GM12878 (cell line): ENCODE measurements around the gene DCP1A.

Experiments used
- BRCA1 ChIP-seq: IDR thresholded peaks from 2 replicates; pipeline ENCODE4 v1.6.1; 2011; ENCODE audit warnings: low read depth, low read length, improper control_type of control experiment
- CHD2 ChIP-seq: IDR thresholded peaks from 2 replicates; pipeline ENCODE4 v1.6.1; 2011; ENCODE audit warnings: low read depth, low read length, improper control_type of control experiment, borderline replicate concordance
- ESRRA ChIP-seq: IDR thresholded peaks from 2 replicates; pipeline ENCODE4 v1.6.1; 2012; ENCODE audit warnings: mild to moderate bottlenecking, low read length, improper control_type of control experiment
- NR2C2 ChIP-seq: IDR thresholded peaks from 2 replicates; pipeline ENCODE4 v1.6.1; 2011; ENCODE audit warnings: borderline replicate concordance, low read depth; ENCODE audit not compliant: control insufficient read depth, insufficient read length
- POLR2AphosphoS5 ChIP-seq: IDR thresholded peaks from 2 replicates; pipeline ENCODE4 v1.6.1; 2011; ENCODE audit warnings: mild to moderate bottlenecking, low read length, inconsistent platforms
- RFX5 ChIP-seq: IDR thresholded peaks from 2 replicates; pipeline ENCODE4 v1.6.1; 2011; ENCODE audit warnings: low read depth, low read length, improper control_type of control experiment
- YY1 ChIP-seq: IDR thresholded peaks from 2 replicates; pipeline ENCODE4 v1.6.1; 2011; ENCODE audit warnings: low read depth, mild to moderate bottlenecking, low read length
- TF ChIP-seq, protein P1 (sequence below), 3 experiments: IDR thresholded peaks in 2 of 3; conservative IDR thresholded peaks in 1 of 3; 2 replicates each; pipeline ENCODE4 v1.5.1; 2011; ENCODE audit warnings: low read depth in 3 of 3, low read length in 3 of 3, mild to moderate bottlenecking in 3 of 3, control low read depth in 2 of 3, moderate library complexity in 2 of 3, inconsistent platforms in 1 of 3, mixed read lengths in 1 of 3; ENCODE audit not compliant: control insufficient read depth in 2 of 3, insufficient read depth in 1 of 3; ENCODE audit errors: extremely low read depth in 1 of 3
- TF ChIP-seq, protein P2 (sequence below): IDR thresholded peaks from 2 replicates; pipeline ENCODE4 v1.6.1; 2011; ENCODE audit warnings: borderline replicate concordance, low read depth, mild to moderate bottlenecking, moderate library complexity, mixed read lengths, low read length; ENCODE audit not compliant: insufficient read depth; ENCODE audit errors: extremely low read length

DNA sequence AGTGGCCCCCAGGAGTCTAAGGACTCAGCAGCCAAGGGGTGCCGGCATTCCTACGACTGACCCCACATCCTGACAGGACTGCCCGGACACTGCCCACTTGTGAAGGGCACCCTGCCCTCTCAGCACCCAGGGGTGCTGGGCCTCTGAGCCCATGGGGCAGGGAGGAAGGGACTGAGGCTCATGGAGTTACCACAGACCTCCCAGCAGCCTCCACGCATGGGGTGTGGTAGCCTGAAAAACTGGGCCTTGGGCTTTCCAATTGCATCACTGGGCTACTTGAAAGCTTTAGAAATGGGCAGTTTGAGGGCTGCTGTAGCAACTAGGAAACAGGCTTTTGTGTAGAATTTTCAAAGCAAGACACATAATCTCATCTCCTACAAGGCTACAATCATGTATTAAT lies 104.7 kb downstream of the DCP1A start:
- TF ChIP-seq, protein P1, sequence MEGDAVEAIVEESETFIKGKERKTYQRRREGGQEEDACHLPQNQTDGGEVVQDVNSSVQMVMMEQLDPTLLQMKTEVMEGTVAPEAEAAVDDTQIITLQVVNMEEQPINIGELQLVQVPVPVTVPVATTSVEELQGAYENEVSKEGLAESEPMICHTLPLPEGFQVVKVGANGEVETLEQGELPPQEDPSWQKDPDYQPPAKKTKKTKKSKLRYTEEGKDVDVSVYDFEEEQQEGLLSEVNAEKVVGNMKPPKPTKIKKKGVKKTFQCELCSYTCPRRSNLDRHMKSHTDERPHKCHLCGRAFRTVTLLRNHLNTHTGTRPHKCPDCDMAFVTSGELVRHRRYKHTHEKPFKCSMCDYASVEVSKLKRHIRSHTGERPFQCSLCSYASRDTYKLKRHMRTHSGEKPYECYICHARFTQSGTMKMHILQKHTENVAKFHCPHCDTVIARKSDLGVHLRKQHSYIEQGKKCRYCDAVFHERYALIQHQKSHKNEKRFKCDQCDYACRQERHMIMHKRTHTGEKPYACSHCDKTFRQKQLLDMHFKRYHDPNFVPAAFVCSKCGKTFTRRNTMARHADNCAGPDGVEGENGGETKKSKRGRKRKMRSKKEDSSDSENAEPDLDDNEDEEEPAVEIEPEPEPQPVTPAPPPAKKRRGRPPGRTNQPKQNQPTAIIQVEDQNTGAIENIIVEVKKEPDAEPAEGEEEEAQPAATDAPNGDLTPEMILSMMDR (IDR thresholded peaks at IDR 0.05 in 2 of 3, conservative IDR thresholded peaks at IDR 0.05 in 1 of 3; ENCODE audit: control insufficient read depth in 2 of 3, extremely low read depth in 1 of 3, insufficient read depth in 1 of 3, low read depth in 3 of 3, low read length in 3 of 3), result no peak
- no peak for TF ChIP-seq POLR2AphosphoS5
- no peak for TF ChIP-seq NR2C2
- no peak for TF ChIP-seq ESRRA
- no peak for TF ChIP-seq BRCA1
- TF ChIP-seq, protein P2, sequence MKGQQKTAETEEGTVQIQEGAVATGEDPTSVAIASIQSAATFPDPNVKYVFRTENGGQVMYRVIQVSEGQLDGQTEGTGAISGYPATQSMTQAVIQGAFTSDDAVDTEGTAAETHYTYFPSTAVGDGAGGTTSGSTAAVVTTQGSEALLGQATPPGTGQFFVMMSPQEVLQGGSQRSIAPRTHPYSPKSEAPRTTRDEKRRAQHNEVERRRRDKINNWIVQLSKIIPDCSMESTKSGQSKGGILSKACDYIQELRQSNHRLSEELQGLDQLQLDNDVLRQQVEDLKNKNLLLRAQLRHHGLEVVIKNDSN, result no peak
- TF ChIP-seq CHD2, result no peak
- no peak for TF ChIP-seq RFX5
- no peak for TF ChIP-seq YY1
